ENCODE data around the gene CEP135.

DNA sequence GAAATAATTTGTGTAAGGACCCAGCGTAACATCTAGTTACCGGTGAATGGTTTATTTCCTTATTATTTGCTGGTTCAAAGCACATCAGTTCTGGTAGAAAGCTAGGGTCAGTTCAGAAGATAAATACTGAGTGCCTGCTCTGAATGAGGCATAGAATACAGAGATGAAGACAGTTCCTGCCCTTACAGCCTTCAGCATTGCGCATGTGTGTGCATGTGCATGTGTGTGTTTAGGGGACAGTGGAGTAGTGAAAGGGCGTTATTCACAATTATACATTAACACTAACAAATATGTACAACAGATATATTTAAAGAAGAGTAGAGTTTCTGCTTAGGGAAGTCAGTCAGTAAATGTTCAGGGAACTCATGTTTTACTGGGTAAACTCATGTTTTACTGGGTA lies 29.1 kb downstream of the CEP135 start:
- TF ChIP-seq CTCF (IDR thresholded peaks at IDR 0.05) (no peak), POLR2A (IDR thresholded peaks at IDR 0.05) (no peak)
